DMS153 (cell line): ENCODE measurements around the gene CHIT1.
"Not testable (repeated sequence)": the region's sequence is repeated elsewhere in the genome, so short reads cannot be mapped to it uniquely, and the experiment has no call there.

Experiments used
- DNase-seq: peaks from one replicate; lab custom pipeline; 2025; lab: John Stamatoyannopoulos, UW

CHIT1 gene

GRCh38 chr1:203265541-203265940 is 36.1 kb upstream of the CHIT1 start:
- no peak for DNase-seq

DNA sequence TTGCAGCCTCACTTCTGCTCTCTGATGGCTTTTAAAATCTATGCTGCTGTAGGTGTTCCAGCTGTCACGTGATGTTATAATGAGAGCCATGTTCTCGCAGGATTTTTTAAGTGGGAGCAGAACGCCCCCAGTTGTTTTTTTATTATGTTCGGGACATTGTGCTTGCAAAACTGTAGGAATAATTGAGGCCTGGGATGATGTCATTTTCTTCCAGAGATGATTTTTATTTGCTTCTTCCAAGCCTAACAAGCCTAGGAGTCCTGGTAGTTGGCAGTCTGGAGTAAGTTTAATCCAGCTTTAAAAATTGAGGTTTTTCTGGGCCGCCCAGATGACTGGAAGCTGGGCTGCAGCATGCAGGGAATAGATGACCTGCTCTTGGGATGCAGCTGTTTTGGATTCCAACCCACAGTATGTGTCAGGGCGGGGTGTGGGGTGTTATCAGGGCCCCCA is 34.6 kb upstream of the CHIT1 start:
- no peak for DNase-seq

GRCh38 chr1:203263496-203263895 is 34.0 kb upstream of the CHIT1 start:
- DNase-seq: no peak

DNA sequence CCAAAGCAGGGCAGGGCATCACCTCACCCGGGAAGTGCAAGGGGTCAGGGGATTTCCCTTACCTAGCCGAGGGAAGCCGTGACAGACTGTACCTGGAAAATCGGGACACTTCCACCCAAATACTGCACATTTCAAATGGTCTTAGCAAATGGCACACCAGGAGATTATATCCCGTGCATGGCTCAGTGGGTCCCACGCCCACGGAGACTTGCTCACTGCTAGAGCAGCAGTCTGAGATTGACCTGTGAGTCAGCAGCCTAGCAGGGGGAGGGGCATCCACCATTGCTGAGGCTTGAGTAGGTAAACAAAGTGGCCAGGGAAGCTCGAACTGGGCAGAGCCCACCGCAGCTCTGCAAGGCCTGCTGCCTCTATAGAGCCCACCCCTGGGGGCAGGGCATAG is 27.2 kb upstream of the CHIT1 start:
- DNase-seq: not testable (repeated sequence)

DNA sequence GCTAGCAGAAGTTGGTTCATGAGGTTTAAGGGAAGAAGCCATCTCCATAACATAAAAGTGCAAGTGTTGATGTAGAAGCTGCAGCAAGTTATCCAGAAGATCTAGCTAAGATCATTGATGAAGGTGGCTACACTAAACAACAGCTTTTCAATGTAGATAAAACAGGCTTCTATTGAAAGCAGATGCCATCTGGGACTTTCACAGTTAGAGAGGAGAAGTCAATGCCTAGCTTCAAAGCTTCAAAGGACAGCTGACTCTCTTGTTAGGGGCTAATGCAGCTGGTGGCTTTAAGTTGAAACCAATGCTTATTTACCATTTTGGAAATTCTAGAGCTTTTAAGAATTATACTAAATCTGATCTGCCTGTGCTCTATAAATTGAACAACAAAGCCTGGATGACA is 25.3 kb upstream of the CHIT1 start:
- not testable (repeated sequence) for DNase-seq

- DNase-seq: no peak
These were observed 23.2 kb upstream of the CHIT1 start for GRCh38 chr1:203252678-203253077.

DNA sequence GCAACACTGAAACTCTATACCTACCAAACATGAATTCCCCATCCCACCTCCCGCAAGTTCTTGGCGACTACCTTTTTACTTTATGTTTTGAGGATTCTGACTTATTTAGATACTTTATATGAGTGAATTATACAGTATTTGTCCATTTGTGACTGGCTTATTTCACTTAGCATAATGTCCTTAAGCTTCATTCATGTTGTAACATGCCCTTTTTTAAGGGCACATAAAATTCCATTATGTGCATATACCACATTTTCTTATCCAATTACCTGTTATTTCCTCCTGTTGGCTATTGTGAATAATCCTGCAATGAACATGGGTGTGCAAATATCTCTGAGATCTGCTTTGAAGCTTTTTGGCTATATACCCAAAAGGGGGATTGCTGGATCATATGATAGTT is 22.0 kb upstream of the CHIT1 start:
- DNase-seq: peak; percentile 28

- no peak for DNase-seq
These were observed 21.4 kb upstream of the CHIT1 start for GRCh38 chr1:203250911-203251310.

- DNase-seq: no peak
These were observed 15.3 kb upstream of the CHIT1 start for GRCh38 chr1:203244776-203245175.

GRCh38 chr1:203241708-203242107 is 12.2 kb upstream of the CHIT1 start:
- DNase-seq: not testable (repeated sequence)

DNA sequence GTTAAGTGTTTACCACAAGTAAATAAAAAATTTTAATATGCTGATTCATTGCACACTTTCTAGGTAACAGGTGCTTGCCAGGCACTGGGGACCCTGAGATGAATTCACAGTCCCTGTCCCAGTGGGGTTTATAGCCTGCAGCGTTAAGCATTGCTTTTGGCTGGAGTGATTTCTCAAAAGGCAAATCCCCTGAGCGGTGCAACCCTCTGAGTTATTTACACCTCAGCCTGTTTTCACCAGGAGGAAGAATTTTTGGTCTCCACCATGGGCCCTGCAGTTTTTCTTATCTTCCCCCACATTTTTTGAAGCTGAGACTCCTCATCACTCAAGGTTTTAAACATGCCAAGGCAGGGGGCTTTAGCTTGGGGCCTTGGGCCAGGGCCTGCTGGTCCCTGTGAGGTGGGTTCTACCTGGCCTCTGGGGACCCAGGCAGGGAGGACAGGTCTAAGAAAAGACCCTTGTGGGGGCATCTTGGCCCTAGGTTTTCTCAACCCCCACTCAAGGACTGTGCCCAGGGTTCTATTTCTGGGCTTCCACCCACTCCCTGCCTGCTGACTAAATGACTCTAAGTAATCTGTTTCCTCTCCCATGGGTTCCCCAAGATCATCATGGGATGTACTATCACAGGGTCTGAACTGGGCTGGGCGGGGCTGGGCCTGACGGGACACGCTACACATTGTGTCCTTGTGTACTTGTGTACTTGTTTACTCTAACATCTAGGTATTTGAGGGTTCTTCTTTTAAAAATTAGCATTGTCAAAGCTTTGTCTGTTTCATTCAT is 10.2 kb upstream of the CHIT1 start:
- DNase-seq: no peak

DNA sequence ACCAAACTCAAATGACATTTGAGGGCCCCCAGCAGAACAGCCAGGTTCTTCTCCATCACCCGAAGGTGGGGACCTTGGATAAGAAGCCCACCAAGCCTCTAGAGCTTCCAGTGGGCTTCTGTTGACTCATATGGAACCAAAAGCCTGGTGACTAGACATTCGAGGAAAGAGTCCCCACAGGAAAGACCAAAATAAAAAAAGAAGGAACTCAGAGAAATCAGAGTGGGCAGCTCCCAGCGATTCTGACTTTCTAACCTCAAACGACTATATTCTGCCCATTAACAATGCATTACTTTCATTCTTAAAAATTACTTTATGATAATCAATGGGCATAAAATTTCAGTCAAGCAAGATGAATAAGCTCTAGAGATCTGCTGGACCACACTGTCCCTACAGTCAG is 9.6 kb upstream of the CHIT1 start:
- DNase-seq: no peak

- DNase-seq: no peak
These were observed 9.1 kb upstream of the CHIT1 start for GRCh38 chr1:203238535-203238934.

DNA sequence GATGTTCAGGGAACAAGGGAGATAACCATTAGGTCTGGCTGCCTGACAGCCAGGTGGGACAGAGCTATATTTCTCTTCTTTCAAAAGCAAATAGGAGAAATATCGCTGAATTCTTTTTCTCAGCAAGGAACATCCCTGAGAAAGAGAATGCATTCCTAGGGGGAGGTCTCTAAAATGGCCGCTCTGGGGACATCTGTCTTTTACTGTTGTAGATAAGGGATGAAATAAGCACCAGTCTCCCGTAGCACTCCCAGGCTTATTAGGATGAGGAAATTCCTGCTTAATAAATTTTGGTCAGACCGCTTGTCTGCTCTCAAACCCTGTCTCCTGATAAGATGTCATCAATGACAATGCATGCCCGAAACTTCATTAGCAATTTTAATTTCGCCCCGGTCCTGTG is 5.4 kb upstream of the CHIT1 start:
- DNase-seq: not testable (repeated sequence)

DNA sequence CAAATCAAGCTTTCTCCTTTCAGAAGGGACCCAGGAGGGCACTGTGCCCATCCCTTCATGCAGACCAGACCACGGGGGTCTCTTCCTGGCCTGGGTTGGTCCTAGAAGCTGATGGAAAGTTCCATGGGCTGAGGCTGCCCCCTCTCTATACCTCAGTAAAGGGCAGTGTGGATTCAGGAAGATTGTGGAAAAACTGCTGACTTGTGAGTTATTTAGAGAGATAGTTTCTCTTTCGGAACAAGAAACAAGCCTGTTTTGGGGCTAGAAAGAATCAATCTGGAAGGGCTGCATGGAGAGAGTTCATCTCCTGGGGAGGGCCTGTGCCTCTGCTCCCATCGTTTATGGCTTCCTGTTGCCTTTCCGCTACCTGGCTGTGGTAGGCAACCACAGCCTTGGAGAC is 803 bp downstream of the CHIT1 start:
- DNase-seq: no peak

GRCh38 chr1:203227371-203228083 is 1.9 kb downstream of the CHIT1 start:
- DNase-seq: no peak

DNA sequence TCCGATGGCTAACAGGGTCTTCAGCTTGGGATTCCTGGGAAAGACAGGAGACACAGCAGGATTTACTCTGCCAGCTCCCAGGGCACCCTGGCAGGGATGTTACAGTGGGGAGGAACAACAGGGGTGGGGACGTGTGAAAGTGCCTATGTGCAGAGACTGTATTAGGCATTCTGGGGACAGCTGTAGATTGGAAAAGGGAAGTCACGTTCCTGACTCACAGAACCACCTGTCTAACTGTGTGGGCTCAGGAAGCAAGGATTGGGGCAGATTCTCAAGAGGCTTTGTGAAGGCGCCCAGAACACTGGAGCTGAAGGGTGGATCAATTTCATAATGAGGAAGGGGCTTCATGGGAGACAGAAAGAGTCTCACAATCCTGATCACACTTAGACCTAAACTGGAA is 4.4 kb downstream of the CHIT1 start:
- no peak for DNase-seq

GRCh38 chr1:203223012-203223775 is 6.3 kb downstream of the CHIT1 start:
- no peak for DNase-seq

- no peak for DNase-seq
These were observed 9.5 kb downstream of the CHIT1 start for GRCh38 chr1:203219934-203220333.

- no peak for DNase-seq
These were observed 10.3 kb downstream of the CHIT1 start for GRCh38 chr1:203219171-203219570.

GRCh38 chr1:203217668-203218067 is 11.8 kb downstream of the CHIT1 start:
- DNase-seq: no peak

DNA sequence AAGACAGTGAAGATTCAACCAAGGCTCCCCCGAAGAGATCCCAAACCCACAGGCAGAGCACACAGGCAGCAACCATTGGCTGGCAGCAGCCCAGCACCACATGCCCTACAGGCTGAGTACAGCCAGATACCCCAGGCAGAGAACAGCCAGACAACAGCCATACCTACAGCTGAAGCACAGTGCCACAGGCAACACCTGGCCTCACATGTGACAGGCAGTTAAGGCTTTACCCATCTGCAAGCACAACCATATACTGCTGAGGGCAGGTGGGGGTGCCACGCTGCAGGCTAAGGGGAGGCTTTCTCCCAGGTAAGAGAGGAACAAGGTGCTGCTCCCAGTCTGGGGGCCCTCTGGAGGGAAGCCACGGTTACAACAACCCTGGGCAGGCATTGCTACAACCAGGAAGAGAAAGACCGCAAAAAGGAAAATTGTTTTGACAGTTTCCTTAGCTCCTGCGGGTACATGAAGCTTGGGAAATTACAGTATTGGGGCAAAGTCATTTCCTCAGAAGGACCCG is 12.3 kb downstream of the CHIT1 start:
- DNase-seq: peak; percentile 26
